ENCODE results near the gene AQP2.
"Not testable (repeated sequence)": the region's sequence is repeated elsewhere in the genome, so short reads cannot be mapped to it uniquely, and the experiment has no call there.

The AQP2 gene

GRCh38 chr12:49971141-49971540, 20.6 kb downstream of the AQP2 start:
- DNase-seq = no peak

DNA sequence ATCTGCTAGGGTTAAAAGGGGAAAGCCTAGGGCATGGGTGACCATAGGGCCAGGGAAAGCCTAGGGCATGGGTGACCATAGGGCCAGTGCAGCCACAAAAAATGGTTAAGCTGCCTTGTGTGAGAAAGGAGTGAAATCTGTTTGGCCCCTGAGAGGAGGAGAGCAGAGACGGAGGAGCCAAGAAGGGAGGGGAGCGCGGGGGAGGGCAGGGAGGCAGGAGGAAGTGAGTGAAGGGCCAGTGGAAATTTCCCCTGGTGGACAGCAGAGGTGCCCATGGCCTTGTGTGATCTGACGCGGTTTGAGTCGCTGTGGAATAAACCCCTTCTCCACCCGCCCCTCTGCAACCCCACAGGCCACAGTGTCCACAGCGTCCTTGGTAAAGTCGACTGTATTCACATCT, 21.6 kb downstream of the AQP2 start:
- DNase-seq = no peak

- DNase-seq = no peak
Observed at GRCh38 chr12:49972641-49973360, 22.3 kb downstream of the AQP2 start, which contains the start of gene AQP6. Gene AQP6, plus strand, starts transcription at chr12:49972947. Its CDS starts 227 bp downstream, at chr12:49973174.

DNA sequence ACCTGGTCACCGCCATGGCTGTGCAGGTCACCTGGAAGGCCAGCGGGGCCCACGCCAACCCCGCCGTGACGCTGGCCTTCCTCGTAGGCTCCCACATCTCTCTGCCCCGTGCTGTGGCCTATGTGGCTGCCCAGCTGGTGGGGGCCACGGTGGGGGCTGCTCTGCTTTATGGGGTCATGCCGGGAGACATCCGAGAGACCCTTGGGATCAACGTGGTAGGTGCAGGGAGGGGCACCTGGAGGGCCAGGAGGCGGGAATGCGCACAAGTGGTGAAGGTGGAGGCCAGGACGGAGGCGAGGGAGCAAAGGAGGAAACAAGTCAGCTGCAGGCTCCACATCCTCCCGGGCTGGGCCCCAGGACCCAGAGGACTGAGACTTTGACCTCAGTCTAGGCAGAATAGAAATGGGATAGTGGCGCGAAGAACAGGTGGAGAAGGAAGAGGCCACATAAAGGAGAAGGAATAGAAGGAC, 22.9 kb downstream of the AQP2 start:
- DNase-seq = no peak

- DNase-seq = no peak
Observed at GRCh38 chr12:49974231-49974675, 23.7 kb downstream of the AQP2 start.

- no peak for DNase-seq
Observed at GRCh38 chr12:49974677-49975317, 24.3 kb downstream of the AQP2 start.

DNA sequence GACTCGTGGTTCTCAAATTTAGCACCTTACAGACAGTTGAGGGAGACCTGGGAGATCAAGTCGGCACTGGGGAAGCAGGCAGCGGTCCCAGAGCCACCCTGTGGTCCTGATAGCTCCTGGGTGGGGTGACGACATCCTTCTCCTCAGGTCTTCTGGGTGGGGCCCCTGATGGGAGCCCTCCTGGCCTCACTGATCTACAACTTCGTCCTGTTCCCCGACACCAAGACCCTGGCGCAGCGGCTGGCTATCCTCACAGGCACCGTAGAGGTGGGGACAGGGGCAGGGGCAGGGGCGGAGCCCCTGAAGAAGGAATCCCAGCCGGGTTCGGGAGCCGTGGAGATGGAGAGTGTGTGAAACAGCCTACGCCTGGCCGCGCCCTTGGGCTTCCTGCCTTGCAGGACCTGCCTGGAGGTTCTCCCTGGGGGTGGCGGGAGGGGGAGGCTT, 24.8 kb downstream of the AQP2 start:
- no peak for DNase-seq

DNA sequence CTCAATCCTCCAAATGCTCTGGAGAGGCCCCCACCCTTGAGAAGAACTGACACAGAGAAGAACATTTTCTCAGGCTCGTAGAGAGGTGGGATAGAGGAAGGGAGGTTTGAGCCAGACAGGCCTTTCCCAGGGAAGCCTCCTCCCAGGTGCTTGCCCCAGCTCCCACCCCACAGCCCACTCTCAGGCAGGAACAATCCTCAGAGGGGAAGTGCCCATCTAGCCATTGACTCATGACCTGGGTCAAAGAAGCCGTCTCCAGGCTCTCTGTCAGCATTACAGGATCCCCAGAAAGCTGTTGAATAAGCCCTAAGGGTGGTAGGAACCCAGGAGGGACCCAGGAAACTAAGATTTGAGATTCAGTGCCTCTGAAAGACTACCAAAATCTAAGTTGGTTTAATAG, 26.0 kb downstream of the AQP2 start:
- no peak for DNase-seq

DNA sequence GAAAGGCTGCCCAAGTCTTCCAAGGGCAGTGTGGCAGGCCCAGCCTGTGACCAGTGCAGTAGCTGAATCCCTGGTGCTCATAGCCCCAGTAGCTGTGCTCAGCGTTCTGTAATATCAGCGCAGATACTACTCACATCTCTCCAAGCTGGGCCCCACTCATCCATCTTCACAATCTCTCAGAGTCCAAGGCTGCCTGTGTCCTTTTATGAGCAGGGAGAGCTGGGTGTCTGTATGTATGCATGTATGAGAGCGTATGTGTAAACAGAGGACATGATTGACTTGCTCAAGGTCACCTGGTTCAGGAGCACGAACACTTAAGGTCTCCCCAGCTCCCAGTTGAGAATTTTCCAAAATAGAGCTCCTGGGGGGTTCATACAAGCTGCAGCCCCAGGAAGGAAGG, 27.6 kb downstream of the AQP2 start:
- DNase-seq = no peak

GRCh38 chr12:49979016-49979586, 28.6 kb downstream of the AQP2 start:
- DNase-seq = no peak

GRCh38 chr12:49979791-49980190, 29.3 kb downstream of the AQP2 start:
- no peak for DNase-seq

DNA sequence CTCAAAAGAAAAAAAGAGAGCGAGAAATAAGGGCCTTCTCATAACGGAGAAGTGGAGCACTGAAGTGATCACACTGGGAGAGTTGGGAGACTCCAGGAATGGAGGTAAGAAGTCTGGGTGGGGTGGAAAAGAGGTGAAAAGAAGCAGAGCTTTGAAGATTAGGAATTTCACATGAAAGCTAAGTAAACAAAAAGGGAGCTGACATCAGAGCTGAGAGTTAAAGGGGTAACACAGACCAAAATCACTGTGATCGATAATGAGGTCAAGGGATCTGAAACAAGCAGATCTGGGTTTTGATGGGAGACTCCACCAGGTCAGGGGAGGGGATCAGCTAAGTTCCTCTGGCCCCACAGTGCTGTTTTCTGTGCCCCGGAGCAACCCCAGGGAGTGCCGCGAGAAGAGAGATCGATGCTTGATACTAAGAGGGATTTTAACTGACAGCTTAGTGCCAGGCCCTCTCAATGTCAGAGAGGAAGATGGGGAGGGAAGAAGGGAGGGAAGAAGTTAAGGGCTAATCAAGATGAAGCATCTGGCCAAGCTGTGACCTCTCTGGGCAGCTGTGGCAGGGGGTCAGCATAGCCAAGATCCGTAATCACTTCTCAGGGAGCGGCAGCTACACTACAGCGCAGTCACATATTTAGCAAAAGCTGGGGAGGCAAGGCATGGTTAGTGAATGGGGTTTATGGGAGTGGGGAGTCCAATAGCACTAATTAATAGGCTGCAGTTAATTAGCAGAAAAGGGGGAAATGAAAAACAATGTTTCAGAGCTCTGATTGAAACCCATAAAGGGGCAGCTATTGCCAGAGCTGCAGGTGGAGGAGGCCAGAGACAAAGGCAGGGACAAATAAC, 30.2 kb downstream of the AQP2 start:
- no peak for DNase-seq

DNA sequence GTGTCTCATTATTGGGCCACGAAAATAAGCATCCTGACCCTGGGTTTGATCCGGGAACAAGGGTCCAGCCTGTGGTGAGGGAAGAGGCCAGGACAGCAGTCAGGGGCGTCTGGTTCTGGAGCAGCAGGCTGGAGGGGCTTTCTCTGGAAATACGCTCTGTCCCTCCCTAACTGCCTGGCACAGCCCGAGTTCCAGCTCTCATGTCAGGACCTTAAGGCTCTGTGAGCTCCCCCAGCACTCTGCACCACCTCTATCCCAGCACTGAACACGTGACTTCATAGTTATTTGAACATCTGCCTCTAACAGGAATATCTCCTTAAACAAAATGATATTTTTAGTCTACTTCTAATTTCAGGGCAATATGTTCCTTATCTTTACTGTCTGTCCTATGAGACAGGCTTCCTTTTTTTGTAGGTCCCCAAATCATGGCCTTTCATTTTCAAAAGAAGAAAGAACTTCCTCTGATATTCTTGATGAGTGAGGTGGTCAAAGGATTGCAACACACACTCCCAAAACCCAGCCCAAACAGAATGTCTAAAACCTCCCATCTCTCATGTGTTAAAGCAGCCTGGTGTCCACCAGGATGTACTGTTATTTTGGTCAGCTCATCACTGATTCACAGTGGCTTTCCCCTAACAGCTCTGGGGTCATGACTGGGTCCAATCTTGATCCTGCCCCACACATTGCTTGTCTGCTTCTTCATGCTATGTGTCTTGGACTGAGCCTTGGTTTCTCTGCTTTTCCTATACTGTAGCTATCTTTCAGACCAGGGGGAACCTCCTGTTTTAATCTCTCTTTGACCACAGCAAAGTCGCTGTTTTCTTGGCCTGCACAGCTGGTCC, 31.9 kb downstream of the AQP2 start:
- DNase-seq = no peak

GRCh38 chr12:49983892-49984291, 33.4 kb downstream of the AQP2 start:
- no peak for DNase-seq

DNA sequence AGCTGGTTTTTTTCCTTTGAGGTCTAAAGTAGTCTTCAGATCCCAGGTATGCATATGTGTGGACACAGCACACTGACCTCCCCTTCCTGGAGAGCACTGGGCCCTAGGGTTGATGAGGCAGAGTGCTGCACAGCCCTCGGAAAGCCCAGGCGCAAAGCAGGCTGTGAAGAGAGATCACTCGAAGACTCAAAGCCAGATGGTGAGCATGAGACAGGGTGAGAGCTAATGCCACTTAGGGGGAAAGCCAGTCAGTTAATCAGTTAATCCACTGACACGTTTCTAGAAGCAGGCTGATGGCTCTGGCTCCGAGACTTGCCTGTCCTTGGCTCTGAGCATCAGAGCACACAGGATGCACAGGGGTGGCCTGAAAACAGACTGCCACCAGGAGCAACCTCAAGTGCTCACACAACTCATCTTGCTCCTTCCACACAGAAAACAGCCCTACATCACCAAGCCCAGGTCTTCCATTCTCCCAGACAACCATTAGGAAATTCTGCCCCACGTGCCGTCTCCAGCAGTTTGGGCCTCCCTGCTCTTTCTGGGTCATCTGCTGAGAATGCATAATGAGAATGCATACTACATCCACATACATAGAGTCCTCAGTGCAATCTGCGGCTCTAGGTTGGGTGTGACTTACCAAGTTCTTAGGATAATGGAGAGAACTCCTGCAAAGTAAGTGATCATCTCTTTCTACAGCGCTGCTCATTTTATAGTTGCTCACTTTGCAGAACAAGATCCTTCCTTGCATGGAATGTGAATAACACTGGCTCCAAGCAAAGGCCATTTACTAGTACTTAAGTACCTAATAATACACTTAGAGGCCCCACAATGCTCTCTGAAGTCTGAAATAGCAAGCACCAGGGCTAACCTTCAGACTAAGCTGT, 34.2 kb downstream of the AQP2 start:
- no peak for DNase-seq

- DNase-seq = no peak
Observed at GRCh38 chr12:49985981-49986380, 35.4 kb downstream of the AQP2 start.

DNA sequence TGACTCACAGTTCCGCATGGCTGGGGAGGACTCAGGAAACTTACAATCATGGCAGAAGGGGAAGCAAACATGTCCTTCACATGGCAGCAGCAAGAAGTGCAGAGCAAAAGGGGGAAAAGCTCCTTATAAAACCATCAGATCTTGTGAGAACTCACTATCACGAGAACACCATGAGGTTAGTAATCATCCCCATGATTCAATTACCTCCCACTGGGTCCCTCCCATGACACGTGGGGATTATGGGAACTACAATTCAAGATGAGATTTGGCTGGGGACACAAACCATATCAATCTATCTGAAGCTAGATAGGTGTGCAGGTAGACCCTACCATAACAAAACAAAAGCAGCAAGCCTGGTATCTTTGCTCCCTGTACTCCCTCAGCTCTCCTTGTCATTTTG, 35.9 kb downstream of the AQP2 start:
- not testable (repeated sequence) for DNase-seq

DNA sequence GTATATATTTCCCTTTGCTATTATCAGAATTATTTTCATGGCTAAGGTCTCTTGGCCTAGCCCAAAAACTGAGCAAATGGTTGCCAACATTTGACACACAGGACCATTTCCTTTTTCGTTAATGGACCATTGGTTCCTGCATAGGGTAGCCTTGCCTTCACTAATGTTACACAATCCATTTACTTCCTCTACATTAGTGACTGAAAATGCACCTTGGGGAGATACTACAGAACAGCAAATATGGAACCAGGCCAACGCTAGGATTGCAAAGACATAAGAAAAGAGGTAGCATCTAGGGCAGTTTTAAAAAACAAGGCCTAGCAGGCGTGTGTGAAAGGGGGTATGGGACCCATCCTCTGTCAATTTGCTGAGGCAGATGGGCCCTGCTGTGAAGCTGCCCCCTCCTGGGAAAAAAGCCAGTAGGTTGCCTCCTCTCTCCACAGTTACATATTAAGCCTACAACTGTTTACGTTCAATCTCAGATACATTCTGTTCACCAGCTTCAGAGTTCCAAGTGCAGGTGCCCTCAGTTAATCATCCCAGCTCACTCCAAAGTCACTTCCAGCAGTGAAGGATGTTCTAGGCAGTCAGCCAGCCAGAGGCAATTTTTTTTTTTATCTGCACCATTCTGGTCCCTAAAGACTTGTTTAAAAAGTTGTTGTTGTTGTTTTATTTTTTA, 37.2 kb downstream of the AQP2 start:
- DNase-seq = no peak

GRCh38 chr12:49989400-49989799, 38.9 kb downstream of the AQP2 start:
- not testable (repeated sequence) for DNase-seq

DNA sequence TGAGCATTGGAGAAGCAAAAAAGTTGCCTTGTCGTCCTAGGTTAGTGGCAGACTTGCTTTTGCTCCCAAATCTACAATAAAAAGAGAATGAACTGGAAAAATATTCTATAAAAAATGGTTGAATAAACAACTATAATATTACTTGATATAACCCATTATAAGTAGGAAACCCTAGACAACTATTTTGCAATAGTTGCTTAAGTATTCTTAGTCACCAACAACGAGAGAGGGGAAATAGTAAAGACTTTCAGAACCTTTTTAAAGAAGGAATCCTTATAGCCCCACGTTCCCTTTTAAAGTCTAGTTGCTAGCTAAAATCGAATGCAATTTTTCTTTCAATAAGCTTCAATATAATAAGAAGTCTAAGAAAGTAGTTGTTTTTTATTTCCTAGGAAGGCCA, 39.7 kb downstream of the AQP2 start:
- DNase-seq = no peak

All from NCI-H187 treated with DMSO at 0.1 percent for 48 hours (cell line).